GM23248 (cell line): ENCODE data around the gene TNNT1. TPM values are rescaled to one million over a fixed set of nuclear protein-coding genes. Genes with fewer than 3 reads are reported as not detected.
A peak's percentile ranks its signal among the peaks of the same experiment; 100 is the strongest.

Experiments
- DNase-seq: peaks from one replicate; pipeline ENCODE4 v3.0.0-alpha.2; 2015
- H2AFZ ChIP-seq: fragments of 200-600 bp; sonication (generic); 2 replicates; pipeline ENCODE4 v1.6.1; 2016; ENCODE audit warnings: antibody characterized with exemption
- H3F3A ChIP-seq: fragments of 200-600 bp; sonication (generic); 2 replicates; pipeline ENCODE4 v1.6.1; 2016; ENCODE audit warnings: mild to moderate bottlenecking, antibody characterized with exemption, mixed run types; ENCODE audit not compliant: insufficient read depth
- H3K27ac ChIP-seq: fragments of 200-600 bp; sonication (generic); 2 replicates; pipeline ENCODE4 v1.5.1; 2016; ENCODE audit warnings: mild to moderate bottlenecking
- H3K27me3 ChIP-seq: fragments of 200-600 bp; sonication (generic); replicated peaks from 2 replicates; pipeline ENCODE4 v1.6.1; 2016; ENCODE audit warnings: mild to moderate bottlenecking; ENCODE audit not compliant: insufficient read depth
- H3K36me3 ChIP-seq: fragments of 200-600 bp; sonication (generic); 2 replicates; pipeline ENCODE4 v1.6.1; 2016; ENCODE audit warnings: low read depth, mild to moderate bottlenecking
- H3K4me1 ChIP-seq: fragments of 200-600 bp; sonication (generic); 2 replicates; pipeline ENCODE4 v1.6.1; 2016; ENCODE audit warnings: mild to moderate bottlenecking; ENCODE audit not compliant: insufficient read depth
- H3K4me2 ChIP-seq: fragments of 200-600 bp; sonication (generic); one replicate; pipeline ENCODE4 v1.6.1; 2016; ENCODE audit warnings: mild to moderate bottlenecking; ENCODE audit not compliant: unreplicated experiment
- H3K4me3 ChIP-seq: fragments of 200-600 bp; sonication (generic); 2 replicates; pipeline ENCODE4 v1.5.1; 2016; ENCODE audit warnings: mild to moderate bottlenecking
- H3K79me2 ChIP-seq: fragments of 200-600 bp; sonication (generic); 2 replicates; pipeline ENCODE4 v1.6.1; 2016; ENCODE audit warnings: mild to moderate bottlenecking; ENCODE audit not compliant: insufficient read depth
- H3K9ac ChIP-seq: fragments of 200-600 bp; sonication (generic); 2 replicates; pipeline ENCODE4 v1.6.1; 2016; ENCODE audit warnings: mild to moderate bottlenecking
- H3K9me2 ChIP-seq: fragments of 200-600 bp; sonication (generic); 2 replicates; pipeline ENCODE4 v1.6.1; 2016; ENCODE audit warnings: mixed run types, mild to moderate bottlenecking, moderate library complexity; ENCODE audit not compliant: insufficient read depth
- H3K9me3 ChIP-seq: fragments of 200-600 bp; sonication (generic); one replicate; pipeline ENCODE4 v1.6.1; 2017; ENCODE audit warnings: low read depth
- H4K20me1 ChIP-seq: fragments of 200-600 bp; sonication (generic); 2 replicates; pipeline ENCODE4 v1.6.0; 2016; ENCODE audit not compliant: insufficient read depth
- EZH2 ChIP-seq: fragments of 200-600 bp; sonication (generic); IDR thresholded peaks from 2 replicates; pipeline ENCODE4 v1.6.1; 2018; ENCODE audit warnings: antibody characterized with exemption, mild to moderate bottlenecking; ENCODE audit not compliant: insufficient read depth, poor library complexity, severe bottlenecking
- EZH2phosphoT487 ChIP-seq: fragments of 200-600 bp; sonication (generic); IDR thresholded peaks from 2 replicates; pipeline ENCODE4 v1.6.1; 2018; ENCODE audit warnings: antibody characterized with exemption, moderate library complexity, mild to moderate bottlenecking, low read depth; ENCODE audit not compliant: insufficient read depth
- WGBS, 2 experiments: methylation state at CpG; one replicate each; pipeline ENCODE4 v1.1.6; 2015 to 2017; ENCODE audit warnings: low lambda C conversion rate in 2 of 2, low coverage in 1 of 2; ENCODE audit errors: missing lambda C conversion rate in 2 of 2; 5-methylcytosine and 5-hydroxymethylcytosine counted together
- in situ Hi-C: fragments of 300-500 bp; cut with MboI; formaldehyde crosslinking; loops from 2 replicates; pipeline ENCODE4 v1.15.0; 2020
- polyA plus RNA-seq: library from polyadenylated mRNA; unstranded; fragments of >200 nt; fragmentation: Nextera tagmentation; extraction: Ambion mirVana; gene quantifications from 2 replicates; pipeline ENCODE4 v1.2.1, GENCODE V29; 2016
- total RNA-seq: library from RNA; depleted of rRNA; stranded (reverse); fragments of >200 nt; shearing (Covaris generic); gene quantifications from 2 replicates; pipeline ENCODE4 v1.2.3, GENCODE V29; 2014; rRNA removed

The TNNT1 gene, protein sequence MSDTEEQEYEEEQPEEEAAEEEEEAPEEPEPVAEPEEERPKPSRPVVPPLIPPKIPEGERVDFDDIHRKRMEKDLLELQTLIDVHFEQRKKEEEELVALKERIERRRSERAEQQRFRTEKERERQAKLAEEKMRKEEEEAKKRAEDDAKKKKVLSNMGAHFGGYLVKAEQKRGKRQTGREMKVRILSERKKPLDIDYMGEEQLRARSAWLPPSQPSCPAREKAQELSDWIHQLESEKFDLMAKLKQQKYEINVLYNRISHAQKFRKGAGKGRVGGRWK
- total RNA-seq (0.76 TPM in 1 of 2 replicates, not detected in the other), polyA plus RNA-seq (1.3 and 1.8 TPM in 2 replicates)

DNA sequence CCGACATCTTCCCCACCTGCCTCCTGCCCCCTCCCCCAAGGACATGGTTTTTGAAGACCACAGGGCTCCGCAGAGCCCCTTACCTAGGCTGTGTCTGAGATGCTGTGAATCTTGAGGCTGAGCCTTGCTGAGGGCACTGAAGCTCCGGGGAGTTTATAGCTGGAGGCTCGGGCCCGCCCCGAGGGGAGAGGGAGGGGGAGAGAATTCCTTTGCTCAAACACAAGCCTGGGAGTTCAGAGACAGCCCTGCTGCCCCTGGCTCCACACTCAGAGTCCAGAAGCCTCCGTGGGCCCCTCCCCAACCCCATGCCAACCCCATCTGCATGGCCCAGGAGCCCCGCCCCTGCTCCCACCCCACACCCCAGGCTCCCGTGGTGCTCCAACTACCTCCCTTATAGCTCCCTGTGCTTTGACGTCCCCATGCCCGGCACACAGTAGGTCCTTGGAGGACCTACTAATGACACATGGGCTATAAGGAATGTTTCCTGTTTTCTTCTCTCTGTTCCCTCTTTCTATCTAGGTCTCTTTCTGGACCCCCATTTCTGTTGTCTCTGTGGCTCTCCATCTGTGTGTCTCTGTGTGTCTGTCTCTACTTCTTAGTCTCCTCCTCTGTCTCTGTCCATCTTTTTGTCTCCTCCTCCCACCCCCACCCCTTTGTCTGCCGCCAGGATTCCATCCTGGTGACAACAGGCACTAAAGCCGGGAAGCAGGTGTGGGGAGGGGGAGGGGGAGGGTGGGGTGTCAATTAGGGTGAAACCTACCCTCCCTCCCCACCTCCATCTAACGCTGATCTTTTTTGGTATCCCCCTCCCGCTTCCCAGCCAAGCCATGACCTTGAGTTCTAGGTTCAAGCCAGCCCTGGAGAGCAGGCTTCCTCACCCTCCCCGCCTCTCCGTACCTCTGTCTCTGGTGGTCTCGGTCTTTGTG, at the start of gene TNNT1:
TNNT1 (minus strand) TSS at position 129 of the 926 bp plus-strand sequence. CDS start 2,049 bp downstream, outside the sequence.
- Histone ChIP-seq H3K79me2 (no peaks in the 10 kb centered on the region), H3K27ac (no peak within 1 kb of the TSS), H3K4me3 (no peak within 1 kb of the TSS), H3K9me2 (no peaks in the 10 kb centered on the region), H3K36me3 (no peaks in the 10 kb centered on the region), H4K20me1 (no peaks in the 10 kb centered on the region), H3K4me1 (no peaks in the 10 kb centered on the region), H3K27me3 (peaks cover 21% of the 10 kb centered on the region), H3K9ac (no peak within 1 kb of the TSS), H3F3A (no peaks in the 10 kb centered on the region), H2AFZ (no peak within 1 kb of the TSS), H3K4me2 (no peak within 1 kb of the TSS), H3K9me3 (no peaks in the 10 kb centered on the region)
- TF ChIP-seq EZH2phosphoT487 (no peak), EZH2 (no peak)
- WGBS, 2 experiments, result 1 to 5% methylated on average over 12 to 16 of the region's 18 CpGs
- in situ Hi-C loops, result loop anchor here (10.0 to 25.0 kb wide), 2 partner anchors 265 to 488 kb away; partner anchors contain the start of genes CCDC106, ZNF580 and ZNF581
- DNase-seq, result peak; percentile 16

DNA sequence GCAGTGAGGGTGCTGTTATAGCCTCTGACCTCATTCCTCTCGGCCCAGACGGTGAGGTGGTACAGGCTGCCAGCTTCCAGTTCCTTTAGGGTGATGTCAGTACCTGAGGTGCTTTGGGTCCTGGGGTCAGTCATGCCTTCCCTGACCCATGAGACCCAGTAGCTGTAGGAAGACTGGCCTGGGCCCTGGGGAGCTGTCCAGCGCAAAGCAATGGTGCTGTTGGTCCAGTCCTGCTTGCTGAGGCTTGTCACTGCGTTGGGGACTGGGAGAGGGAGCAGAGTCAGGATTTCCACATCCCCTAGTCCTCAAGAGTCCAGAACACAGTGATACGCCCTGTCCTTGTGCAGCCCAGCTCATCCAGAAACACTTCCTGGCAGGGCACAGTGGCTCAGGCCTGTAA, 49.6 kb upstream of the TNNT1 start:
- no peaks in the 10 kb centered on the region for H3K9me2 ChIP-seq
- H3K36me3 ChIP-seq, result no peaks in the 10 kb centered on the region
- no peak overlapping the region for H2AFZ ChIP-seq
- DNase-seq, result no peak
- no peaks in the 10 kb centered on the region for H3K4me1 ChIP-seq
- no peaks in the 10 kb centered on the region for H4K20me1 ChIP-seq
- H3K9me3 ChIP-seq, result no peaks in the 10 kb centered on the region
- no peak overlapping the region for H3K27ac ChIP-seq
- no peak overlapping the region for H3K9ac ChIP-seq
- no peaks in the 10 kb centered on the region for H3K27me3 ChIP-seq
- TF ChIP-seq EZH2phosphoT487 (no peak), EZH2 (no peak)
- 46 to 56% methylated on average over 5 of the region's 5 CpGs for WGBS, 2 experiments
- H3F3A ChIP-seq, result no peaks in the 10 kb centered on the region
- no peak overlapping the region for H3K4me3 ChIP-seq
- no peak overlapping the region for H3K4me2 ChIP-seq
- no peaks in the 10 kb centered on the region for H3K79me2 ChIP-seq
- in situ Hi-C loops, result no loop called here

DNA sequence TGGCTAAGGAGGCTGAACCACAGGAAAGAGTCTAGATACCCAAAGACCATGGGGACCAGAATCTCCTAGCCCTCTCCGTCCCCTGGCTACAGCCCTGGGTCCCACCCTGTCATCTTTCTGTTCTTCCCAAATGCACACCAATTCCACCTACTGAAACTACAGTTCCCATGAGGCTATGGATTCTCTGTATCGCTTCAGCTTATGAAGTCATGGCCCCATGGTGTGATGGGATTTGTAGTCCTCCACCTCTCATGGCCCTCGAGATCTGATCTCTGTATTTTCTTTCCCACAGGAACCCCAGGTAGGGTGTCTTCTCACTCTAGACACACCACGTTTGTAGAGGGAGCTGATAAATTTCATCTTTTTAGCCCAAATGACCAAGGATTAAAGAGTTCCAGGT, 48.5 kb upstream of the TNNT1 start:
- H3K36me3 ChIP-seq, result no peaks in the 10 kb centered on the region
- in situ Hi-C loops, result no loop called here
- H3K79me2 ChIP-seq, result no peaks in the 10 kb centered on the region
- TF ChIP-seq EZH2 (no peak), EZH2phosphoT487 (no peak)
- H3K27me3 ChIP-seq, result no peaks in the 10 kb centered on the region
- no peak overlapping the region for H3K27ac ChIP-seq
- DNase-seq, result peak; percentile 39
- no peaks in the 10 kb centered on the region for H4K20me1 ChIP-seq
- no peak overlapping the region for H3K4me2 ChIP-seq
- H3K4me1 ChIP-seq, result no peaks in the 10 kb centered on the region
- H3K9ac ChIP-seq, result no peak overlapping the region
- H2AFZ ChIP-seq, result no peak overlapping the region
- H3K4me3 ChIP-seq, result no peak overlapping the region
- H3K9me3 ChIP-seq, result no peaks in the 10 kb centered on the region
- 34 to 47% methylated on average over 4 of the region's 4 CpGs for WGBS, 2 experiments
- H3K9me2 ChIP-seq, result no peaks in the 10 kb centered on the region
- H3F3A ChIP-seq, result no peaks in the 10 kb centered on the region

DNA sequence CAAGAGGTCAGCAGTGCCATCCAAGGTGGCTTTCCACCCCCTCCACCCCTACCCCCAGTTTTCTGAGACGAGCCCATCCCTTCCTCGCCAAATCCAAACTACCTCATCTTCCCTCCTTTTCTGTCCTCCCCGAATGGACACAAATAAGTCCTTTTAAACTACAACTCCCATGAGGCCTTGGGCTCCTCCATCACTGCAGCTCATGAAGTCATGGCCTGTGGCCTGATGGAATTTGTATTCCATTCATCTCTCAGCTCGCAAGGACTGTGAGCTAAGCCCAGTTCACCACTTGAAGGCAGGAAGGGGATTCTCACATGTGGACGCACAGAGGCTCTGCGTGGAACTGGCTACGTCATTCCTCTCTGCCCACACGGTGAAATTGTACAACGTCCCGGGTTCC, 47.8 kb upstream of the TNNT1 start:
- no peak overlapping the region for H3K9ac ChIP-seq
- H4K20me1 ChIP-seq, result no peaks in the 10 kb centered on the region
- H3K36me3 ChIP-seq, result no peaks in the 10 kb centered on the region
- in situ Hi-C loops, result no loop called here
- H3K4me2 ChIP-seq, result no peak overlapping the region
- no peaks in the 10 kb centered on the region for H3K9me2 ChIP-seq
- 83 to 91% methylated on average over 10 of the region's 10 CpGs for WGBS, 2 experiments
- H3K4me1 ChIP-seq, result no peaks in the 10 kb centered on the region
- H3F3A ChIP-seq, result no peaks in the 10 kb centered on the region
- no peaks in the 10 kb centered on the region for H3K27me3 ChIP-seq
- no peak overlapping the region for H2AFZ ChIP-seq
- no peak overlapping the region for H3K4me3 ChIP-seq
- DNase-seq, result peak; percentile 27
- H3K27ac ChIP-seq, result no peak overlapping the region
- TF ChIP-seq EZH2phosphoT487, result no peak
- no peak for TF ChIP-seq EZH2
- no peaks in the 10 kb centered on the region for H3K79me2 ChIP-seq
- no peaks in the 10 kb centered on the region for H3K9me3 ChIP-seq
